IMR-90 (cell line): Measurements from ENCODE around the gene ROR2. TPM values are rescaled to one million over a fixed set of nuclear protein-coding genes. Genes with fewer than 3 reads are reported as not detected.

ENCODE experiments used
- ATAC-seq: fragments of 200-7000 bp; cut with Tn5 transposase; 2 replicates; pipeline ENCODE4 v1.9.1; 2020; ENCODE audit warnings: low read depth, mild to moderate bottlenecking, moderate library complexity
- BruUV-seq: library from RNA; stranded (reverse); fragments of 400-500 nt; replicated peaks from 2 replicates; lab custom pipeline; 2021; lab: Mats Ljungman, UMichigan
- CTCF ChIA-PET: fragments of 300-600 bp; formaldehyde crosslinking; extraction: SDS; loops from one replicate; lab custom pipeline; 2021; ENCODE audit warnings: antibody characterized with exemption; lab: Yijun Ruan, JAX
- POLR2A ChIA-PET: fragments of 300-600 bp; sonication (Branson Sonifier 250); formaldehyde crosslinking; loops from one replicate; lab custom pipeline; 2022; ENCODE audit warnings: antibody characterized with exemption; ENCODE audit not compliant: unreplicated experiment; lab: Charles Lee
- DNase-seq: peaks from one replicate; pipeline ENCODE4 v3.0.0; 2013
- H2AFZ ChIP-seq: replicated peaks from 2 replicates; pipeline ENCODE3; 2013; ENCODE audit warnings: low read length, mild to moderate bottlenecking; ENCODE audit not compliant: poor library complexity
- H2AK5ac ChIP-seq: 2 replicates; pipeline ENCODE4 v1.6.1; 2013; ENCODE audit warnings: low read depth, low read length, inconsistent platforms
- H2AK9ac ChIP-seq: replicated peaks from 2 replicates; pipeline ENCODE3; 2013; ENCODE audit warnings: mild to moderate bottlenecking, low read depth, low read length, moderate library complexity; ENCODE audit not compliant: poor library complexity
- H2BK120ac ChIP-seq: 2 replicates; pipeline ENCODE4 v1.6.1; 2013; ENCODE audit warnings: low read depth, low read length, inconsistent platforms
- H2BK15ac ChIP-seq: 3 replicates; pipeline ENCODE4 v1.6.1; 2013; ENCODE audit warnings: low read depth, low read length, inconsistent platforms
- H2BK20ac ChIP-seq: 2 replicates; pipeline ENCODE4 v1.6.1; 2013; ENCODE audit warnings: low read depth, mild to moderate bottlenecking, inconsistent platforms, low read length, moderate library complexity
- H2BK5ac ChIP-seq: 2 replicates; pipeline ENCODE4 v1.6.1; 2013; ENCODE audit warnings: mild to moderate bottlenecking, low read depth, low read length, inconsistent platforms; ENCODE audit not compliant: poor library complexity, severe bottlenecking
- H3K14ac ChIP-seq: replicated peaks from 2 replicates; pipeline ENCODE4 v1.6.1; 2013; ENCODE audit warnings: low read depth, low read length, inconsistent platforms
- H3K18ac ChIP-seq: 2 replicates; pipeline ENCODE4 v1.6.1; 2013; ENCODE audit warnings: low read depth, low read length, control low read depth
- H3K23ac ChIP-seq: 2 replicates; pipeline ENCODE4 v1.6.1; 2013; ENCODE audit warnings: low read depth, low read length, inconsistent platforms
- H3K27ac ChIP-seq: 2 replicates; pipeline ENCODE4 v1.5.1; 2013; ENCODE audit warnings: mild to moderate bottlenecking, control low read depth, low read length; ENCODE audit not compliant: insufficient read depth
- H3K27me3 ChIP-seq: 2 replicates; pipeline ENCODE4 v1.6.1; 2013; ENCODE audit warnings: low read length; ENCODE audit not compliant: control insufficient read depth, insufficient read depth
- H3K36me3 ChIP-seq: 2 replicates; pipeline ENCODE4 v1.6.1; 2013; ENCODE audit warnings: low read length, mixed read lengths; ENCODE audit not compliant: control insufficient read depth, insufficient read depth
- H3K4ac ChIP-seq: 2 replicates; pipeline ENCODE4 v1.6.1; 2013; ENCODE audit warnings: low read depth, low read length, inconsistent platforms
- H3K4me1 ChIP-seq: 2 replicates; pipeline ENCODE4 v1.6.1; 2013; ENCODE audit warnings: low read length, mixed read lengths; ENCODE audit not compliant: control insufficient read depth, insufficient read depth
- H3K4me2 ChIP-seq: 2 replicates; pipeline ENCODE4 v1.6.1; 2013; ENCODE audit warnings: low read depth, mild to moderate bottlenecking, control low read depth, low read length, moderate library complexity
- H3K4me3 ChIP-seq: 2 replicates; pipeline ENCODE4 v1.5.1; 2013; ENCODE audit warnings: low read depth, mild to moderate bottlenecking, control low read depth, low read length, moderate library complexity; ENCODE audit not compliant: insufficient read depth
- H3K56ac ChIP-seq: 2 replicates; pipeline ENCODE4 v1.6.1; 2013; ENCODE audit warnings: low read length, inconsistent platforms; ENCODE audit not compliant: insufficient read depth; ENCODE audit errors: extremely low read depth
- H3K79me1 ChIP-seq, 2 experiments: 2 replicates each; pipeline ENCODE4 v1.6.1; 2013; ENCODE audit warnings: low read length in 2 of 2, inconsistent platforms in 1 of 2, low read depth in 1 of 2
- H3K9ac ChIP-seq: 2 replicates; pipeline ENCODE4 v1.6.1; 2013; ENCODE audit warnings: low read depth, low read length, control low read depth
- H3K9me1 ChIP-seq: 2 replicates; pipeline ENCODE4 v1.6.1; 2013; ENCODE audit warnings: low read length, inconsistent platforms; ENCODE audit not compliant: insufficient read depth
- H3K9me3 ChIP-seq: 2 replicates; pipeline ENCODE4 v1.6.1; 2013; ENCODE audit warnings: low read length; ENCODE audit not compliant: control insufficient read depth, insufficient read depth
- H4K20me1 ChIP-seq: 2 replicates; pipeline ENCODE4 v1.6.1; 2013; ENCODE audit warnings: low read length, inconsistent platforms; ENCODE audit not compliant: insufficient read depth
- H4K5ac ChIP-seq: 2 replicates; pipeline ENCODE4 v1.6.1; 2013; ENCODE audit warnings: mild to moderate bottlenecking, low read depth, low read length, control low read depth
- H4K8ac ChIP-seq, 2 experiments: 2 replicates each; pipeline ENCODE4 v1.6.1; 2013; ENCODE audit warnings: low read depth in 2 of 2, low read length in 2 of 2, control low read depth in 1 of 2, inconsistent platforms in 1 of 2
- H4K91ac ChIP-seq: 2 replicates; pipeline ENCODE4 v1.6.1; 2013; ENCODE audit warnings: low read depth, low read length, inconsistent platforms; ENCODE audit not compliant: insufficient read depth
- CEBPB ChIP-seq: IDR thresholded peaks from 2 replicates; pipeline ENCODE4 v1.6.1; 2012; ENCODE audit warnings: low read depth, low read length, improper control_type of control experiment
- CHD1 ChIP-seq: IDR thresholded peaks from 2 replicates; pipeline ENCODE4 v1.6.1; 2012; ENCODE audit warnings: low read depth, low read length, improper control_type of control experiment
- CTCF ChIP-seq: conservative IDR thresholded peaks from 2 replicates; pipeline ENCODE4 v1.5.1; 2012; ENCODE audit warnings: mild to moderate bottlenecking, low read depth, low read length, improper control_type of control experiment
- ELK1 ChIP-seq: fragments of 150-350 bp; IDR thresholded peaks from 2 replicates; pipeline ENCODE4 v1.6.1; 2016; ENCODE audit warnings: low read depth, mild to moderate bottlenecking, low read length, moderate library complexity, borderline replicate concordance
- FOS ChIP-seq: fragments of 150-350 bp; IDR thresholded peaks from 2 replicates; pipeline ENCODE4 v1.6.1; 2016; ENCODE audit warnings: low read depth, low read length
- MAFK ChIP-seq: IDR thresholded peaks from 2 replicates; pipeline ENCODE4 v1.6.1; 2012; ENCODE audit warnings: low read depth, low read length, improper control_type of control experiment
- NFE2L2 ChIP-seq: fragments of 150-350 bp; IDR thresholded peaks from 2 replicates; pipeline ENCODE4 v1.6.1; 2016; ENCODE audit warnings: low read depth, mild to moderate bottlenecking, low read length
- POLR2A ChIP-seq: IDR thresholded peaks from 2 replicates; pipeline ENCODE4 v1.6.1; 2012; ENCODE audit warnings: mild to moderate bottlenecking, low read depth, low read length
- RAD21 ChIP-seq: IDR thresholded peaks from 2 replicates; pipeline ENCODE4 v1.6.1; 2012; ENCODE audit warnings: low read length, improper control_type of control experiment
- RFX5 ChIP-seq: IDR thresholded peaks from 2 replicates; pipeline ENCODE4 v1.8.0; 2012; ENCODE audit warnings: low read depth, mild to moderate bottlenecking, low read length, moderate library complexity
- SMC3 ChIP-seq: fragments of 150-350 bp; IDR thresholded peaks from 2 replicates; pipeline ENCODE4 v1.6.1; 2016; ENCODE audit warnings: low read depth, mild to moderate bottlenecking, antibody characterized with exemption, low read length, moderate library complexity
- USF2 ChIP-seq: fragments of 150-350 bp; IDR thresholded peaks from 2 replicates; pipeline ENCODE4 v1.6.1; 2017; ENCODE audit warnings: mild to moderate bottlenecking, antibody characterized with exemption, low read length, low read depth
- WGBS, 2 experiments: methylation state at CpG; one replicate each; pipeline versions ENCODE4 v1.1.5 to v1.1.7; 2013; ENCODE audit warnings: missing lambda C conversion rate in 2 of 2; ENCODE audit not compliant: insufficient read length in 1 of 2; ENCODE audit errors: extremely low coverage in 2 of 2; 5-methylcytosine and 5-hydroxymethylcytosine counted together
- dilution Hi-C: fragments of 300-500 bp; cut with HindIII; formaldehyde crosslinking; loops from one replicate; pipeline ENCODE4 v1.14.3; 2018; ENCODE audit warnings: low sequenced_read_pairs; ENCODE audit not compliant: unreplicated experiment
- in situ Hi-C: fragments of 300-500 bp; cut with MboI; formaldehyde crosslinking; loops from 3 replicates; pipeline ENCODE4 v1.14.3; 2019; ENCODE audit warnings: low sequenced_read_pairs, inconsistent platforms, mixed read lengths
- intact Hi-C: fragments of 100-400 bp; cut with micrococcal nuclease; formaldehyde crosslinking; loops from 2 replicates; pipeline ENCODE4 v1.10.0; 2022
- polyA plus RNA-seq, 3 experiments: library from polyadenylated mRNA; depleted of rRNA; stranded (reverse); fragments of >200 nt; gene quantifications; 2 replicates each; pipeline ENCODE4 v1.2.3, GENCODE V29; 2012; ENCODE audit warnings: low replicate concordance in 1 of 3
- total RNA-seq: library from RNA; depleted of rRNA; stranded (reverse); fragments of >200 nt; gene quantifications from 2 replicates; pipeline ENCODE4 v1.2.3, GENCODE V29; 2012

The ROR2 gene
- total and polyA plus RNA-seq, 2 of the 4 experiments (the other 2 are of a cell fraction): 2.3 to 4.8 TPM

GRCh38 chr9:91775708-91776028, 174.4 kb downstream of the ROR2 start:
- H3K4me3 ChIP-seq: no peak overlapping the region
- no TSS peak for BruUV-seq

More at GRCh38 chr9:91775708-91776028, 174.4 kb downstream of the ROR2 start:
- DNase-seq (no peak), ATAC-seq (no peak)
- Histone ChIP-seq H3K14ac (no peak overlapping the region), H4K91ac (no peak overlapping the region), H3K79me1 (peaks cover 0 to 12% of the 10 kb centered on the region in 2 experiments; a peak in 1 of 4 replicates), H3K4me1 (peaks cover 29% of the 10 kb centered on the region), H2AK5ac (no peak overlapping the region), H4K8ac (no peak overlapping the region), H3K4me2 (no peak overlapping the region), H2AK9ac (no peak overlapping the region), H4K20me1 (peaks cover 4% of the 10 kb centered on the region), H3K18ac (peak overlapping the region; percentile 59; the same call in 1 of the 2 replicates), H3K27ac (no peak overlapping the region; the same call in 1 of the 2 replicates), H4K5ac (no peak overlapping the region), H3K36me3 (peaks cover 11% of the 10 kb centered on the region; the same call in 1 of the 2 replicates), H3K9me3 (no peaks in the 10 kb centered on the region), H2AFZ (no peak overlapping the region), H2BK15ac (0 out of 3 replicates have a peak overlapping the region, but pooled peaks have one; percentile 16), H3K27me3 (no peaks in the 10 kb centered on the region), H2BK20ac (no peak overlapping the region), H3K9ac (no peak overlapping the region), H3K56ac (no peak overlapping the region), H3K9me1 (peaks cover 21% of the 10 kb centered on the region), H3K4ac (0 out of 2 replicates have a peak overlapping the region, but pooled peaks have one; percentile 35), H2BK120ac (no peak overlapping the region; the same call in 1 of the 2 replicates), H3K23ac (no peak overlapping the region), H2BK5ac (no peak overlapping the region)
- intact Hi-C loops (loop anchor here (1.0 to 10.0 kb wide), 5 partner anchors 42 to 858 kb away; partner anchors contain the start of gene ROR2), in situ Hi-C loops (loop anchor here (10.0 kb wide), 1 partner anchor 179 kb away; the partner anchor contains the start of gene ROR2), dilution Hi-C loops (no loop called here)
- ChIA-PET CTCF (interaction anchor here (0.5 to 2.1 kb wide), 4 partner anchors 12 to 179 kb away, joined by 3 to 10 read pairs (median 4); no protein-coding TSS in a partner anchor), POLR2A (no interaction called here)
- TF ChIP-seq RAD21 (no peak), POLR2A (no peak), CEBPB (no peak), CHD1 (no peak), RFX5 (no peak), SMC3 (no peak), ELK1 (no peak), NFE2L2 (no peak), FOS (no peak), CTCF (no peak), USF2 (no peak), MAFK (no peak)
- 17% methylated on average over 2 of the region's 4 CpGs; no CpG with 5 or more reads in 1 of the 2 experiments for WGBS, 2 experiments
